PC-9 (cell line): ENCODE data around the gene IP6K1. TPM values are rescaled to one million over a fixed set of nuclear protein-coding genes. Genes with fewer than 3 reads are reported as not detected.

Experiments used
- BruUV-seq: library from RNA; stranded (reverse); fragments of 400-500 nt; replicated peaks from 2 replicates; lab custom pipeline; 2021; lab: Mats Ljungman, UMichigan
- CTCF ChIA-PET: fragments of 300-600 bp; sonication (Branson Sonifier 250); formaldehyde crosslinking; loops from one replicate; lab custom pipeline; 2022; ENCODE audit warnings: antibody characterized with exemption; lab: Charles Lee
- POLR2A ChIA-PET: fragments of 300-600 bp; sonication (Branson Sonifier 250); formaldehyde crosslinking; loops from one replicate; lab custom pipeline; 2022; ENCODE audit warnings: antibody characterized with exemption; ENCODE audit not compliant: unreplicated experiment; lab: Charles Lee
- DNase-seq, 2 experiments: peaks; one replicate each; pipeline versions ENCODE4 v3.0.0 to v3.0.0-alpha.2; 2015 to 2022; ENCODE audit warnings: mixed read lengths in 1 of 2
- H2AFZ ChIP-seq: fragments of 200-600 bp; sonication (generic); 2 replicates; pipeline ENCODE4 v1.8.1; 2017; ENCODE audit warnings: antibody characterized with exemption
- H3F3A ChIP-seq: fragments of 200-600 bp; sonication (generic); 2 replicates; pipeline ENCODE4 v1.8.1; 2017; ENCODE audit warnings: antibody characterized with exemption, mild to moderate bottlenecking, low read depth; ENCODE audit not compliant: insufficient read depth
- H3K27ac ChIP-seq: fragments of 200-600 bp; sonication (generic); 2 replicates; pipeline ENCODE4 v1.6.1; 2016; ENCODE audit warnings: mixed run types
- H3K27me3 ChIP-seq: fragments of 200-600 bp; sonication (generic); 2 replicates; pipeline ENCODE4 v1.6.1; 2016; ENCODE audit warnings: low read depth, mixed run types; ENCODE audit not compliant: insufficient read depth
- H3K36me3 ChIP-seq: fragments of 200-600 bp; sonication (generic); 2 replicates; pipeline ENCODE4 v1.6.1; 2016; ENCODE audit warnings: low read depth, mixed run types
- H3K4me1 ChIP-seq: fragments of 200-600 bp; sonication (generic); replicated peaks from 2 replicates; pipeline ENCODE4 v1.6.1; 2016; ENCODE audit warnings: mixed run types; ENCODE audit not compliant: insufficient read depth
- H3K4me2 ChIP-seq: fragments of 200-600 bp; sonication (generic); 2 replicates; pipeline ENCODE4 v1.6.1; 2017; ENCODE audit warnings: mixed run types
- H3K4me3 ChIP-seq: fragments of 200-600 bp; sonication (generic); 2 replicates; pipeline ENCODE4 v1.6.1; 2016; ENCODE audit warnings: mixed run types
- H3K79me2 ChIP-seq: fragments of 200-600 bp; sonication (generic); 2 replicates; pipeline ENCODE4 v1.6.1; 2017; ENCODE audit warnings: low read depth, mixed run types
- H3K9me2 ChIP-seq: fragments of 200-600 bp; sonication (generic); 2 replicates; pipeline ENCODE4 v1.8.1; 2017; ENCODE audit warnings: mild to moderate bottlenecking; ENCODE audit not compliant: insufficient read depth
- H3K9me3 ChIP-seq: fragments of 200-600 bp; sonication (generic); 2 replicates; pipeline ENCODE4 v1.8.1; 2016; ENCODE audit warnings: low read depth; ENCODE audit not compliant: insufficient read depth
- H4K20me1 ChIP-seq: fragments of 200-600 bp; sonication (generic); 2 replicates; pipeline ENCODE4 v1.8.1; 2017; ENCODE audit not compliant: insufficient read depth
- EZH2 ChIP-seq: fragments of 200-600 bp; sonication (generic); IDR thresholded peaks from 2 replicates; pipeline ENCODE4 v1.8.0; 2017; ENCODE audit warnings: antibody characterized with exemption, low read depth
- intact Hi-C: fragments of 100-400 bp; cut with micrococcal nuclease; formaldehyde crosslinking; loops from one replicate; pipeline ENCODE4 v1.10.0; 2022; ENCODE audit not compliant: unreplicated experiment
- total RNA-seq: library from RNA; stranded (reverse); gene quantifications from 2 replicates; pipeline ENCODE4 v1.2.3, GENCODE V29; 2021
- TF ChIP-seq, protein P1 (sequence below): fragments of 200-600 bp; sonication (generic); conservative IDR thresholded peaks from 2 replicates; pipeline ENCODE4 v1.6.1; 2017; ENCODE audit warnings: mixed run types, antibody characterized with exemption, mild to moderate bottlenecking, moderate library complexity

Gene IP6K1
- total RNA-seq, 1 experiment from 2014 or later, result 32.9 TPM

DNA sequence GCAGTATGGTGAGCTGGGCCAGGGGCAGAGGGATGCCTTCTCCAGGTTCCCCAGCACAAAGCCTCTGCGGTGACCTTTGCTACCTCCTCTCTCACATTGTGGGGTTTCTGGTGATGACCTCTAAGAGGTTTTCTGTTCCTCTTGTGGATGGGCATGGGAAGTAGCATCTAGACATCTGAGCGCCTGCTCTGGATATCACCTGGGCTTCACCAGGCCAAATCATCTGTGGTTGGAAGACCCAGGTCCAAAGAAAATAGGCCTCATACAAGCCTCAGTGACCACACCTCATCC lies 105.2 kb downstream of the IP6K1 start:
- Histone ChIP-seq H3K9me3 (no peaks in the 10 kb centered on the region), H3K79me2 (no peaks in the 10 kb centered on the region), H3K4me2 (no peak overlapping the region), H3K4me3 (no peak overlapping the region), H4K20me1 (no peaks in the 10 kb centered on the region), H3K36me3 (no peaks in the 10 kb centered on the region; the same call in 1 of the 2 replicates), H3K4me1 (no peaks in the 10 kb centered on the region), H3K27ac (no peak overlapping the region), H3F3A (no peaks in the 10 kb centered on the region), H3K9me2 (no peaks in the 10 kb centered on the region), H3K27me3 (no peaks in the 10 kb centered on the region), H2AFZ (no peak overlapping the region)
- DNase-seq, result no peak
- BruUV-seq, result no TSS peak
- no peak for TF ChIP-seq EZH2
- TF ChIP-seq, protein P1, sequence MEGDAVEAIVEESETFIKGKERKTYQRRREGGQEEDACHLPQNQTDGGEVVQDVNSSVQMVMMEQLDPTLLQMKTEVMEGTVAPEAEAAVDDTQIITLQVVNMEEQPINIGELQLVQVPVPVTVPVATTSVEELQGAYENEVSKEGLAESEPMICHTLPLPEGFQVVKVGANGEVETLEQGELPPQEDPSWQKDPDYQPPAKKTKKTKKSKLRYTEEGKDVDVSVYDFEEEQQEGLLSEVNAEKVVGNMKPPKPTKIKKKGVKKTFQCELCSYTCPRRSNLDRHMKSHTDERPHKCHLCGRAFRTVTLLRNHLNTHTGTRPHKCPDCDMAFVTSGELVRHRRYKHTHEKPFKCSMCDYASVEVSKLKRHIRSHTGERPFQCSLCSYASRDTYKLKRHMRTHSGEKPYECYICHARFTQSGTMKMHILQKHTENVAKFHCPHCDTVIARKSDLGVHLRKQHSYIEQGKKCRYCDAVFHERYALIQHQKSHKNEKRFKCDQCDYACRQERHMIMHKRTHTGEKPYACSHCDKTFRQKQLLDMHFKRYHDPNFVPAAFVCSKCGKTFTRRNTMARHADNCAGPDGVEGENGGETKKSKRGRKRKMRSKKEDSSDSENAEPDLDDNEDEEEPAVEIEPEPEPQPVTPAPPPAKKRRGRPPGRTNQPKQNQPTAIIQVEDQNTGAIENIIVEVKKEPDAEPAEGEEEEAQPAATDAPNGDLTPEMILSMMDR, result no peak
- ChIA-PET POLR2A (no interaction called here), CTCF (no interaction called here)
- intact Hi-C loops, result no loop called here

DNA sequence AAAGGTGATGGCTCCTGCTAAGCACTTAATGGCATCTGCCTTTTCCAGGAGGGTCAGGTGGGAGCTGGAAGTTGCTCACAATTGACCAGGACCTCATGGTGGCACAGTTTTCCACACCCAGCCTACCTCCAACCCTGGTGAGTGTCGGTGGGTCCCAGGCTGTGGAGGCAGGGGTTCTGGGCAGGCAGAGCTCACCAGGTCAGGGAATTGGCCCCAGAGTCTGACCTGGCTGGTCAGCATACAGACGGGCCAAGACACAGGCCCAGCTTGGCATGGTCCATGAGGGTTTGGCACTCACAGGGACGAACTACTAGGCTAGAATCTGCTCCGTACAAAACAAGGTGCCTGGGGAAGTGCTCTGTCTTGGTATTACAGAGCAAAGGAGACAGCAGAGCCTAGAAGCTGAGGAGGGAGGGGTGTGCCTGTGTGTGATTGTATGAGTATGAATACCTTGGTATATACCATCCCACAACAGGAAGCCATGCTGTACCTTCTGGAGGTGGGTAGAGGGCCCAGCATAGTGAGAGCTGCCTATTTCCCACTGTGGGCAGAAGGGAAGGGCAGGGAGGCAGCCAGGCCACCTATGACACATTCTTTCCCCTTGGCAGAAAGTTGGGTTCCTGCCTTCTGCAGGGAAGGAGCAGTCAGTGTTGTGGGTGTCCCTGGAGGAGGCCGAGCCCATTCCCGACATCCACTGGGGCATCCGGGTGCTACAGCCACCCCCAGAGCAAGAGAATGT lies 105.7 kb downstream of the IP6K1 start:
- Histone ChIP-seq H3K9me2 (no peaks in the 10 kb centered on the region), H3F3A (no peaks in the 10 kb centered on the region), H4K20me1 (no peaks in the 10 kb centered on the region), H3K27me3 (no peaks in the 10 kb centered on the region), H2AFZ (no peak overlapping the region), H3K36me3 (no peaks in the 10 kb centered on the region; the same call in 1 of the 2 replicates), H3K4me3 (no peak overlapping the region), H3K79me2 (peaks cover under 1% of the 10 kb centered on the region; the same call in 1 of the 2 replicates), H3K4me2 (no peak overlapping the region), H3K27ac (no peak overlapping the region), H3K4me1 (no peaks in the 10 kb centered on the region), H3K9me3 (no peaks in the 10 kb centered on the region)
- no TSS peak for BruUV-seq
- CTCF ChIA-PET, result no interaction called here
- POLR2A ChIA-PET, result no interaction called here
- TF ChIP-seq, protein P1, result no peak
- no peak for TF ChIP-seq EZH2
- intact Hi-C loops, result no loop called here
- no peak for DNase-seq

DNA sequence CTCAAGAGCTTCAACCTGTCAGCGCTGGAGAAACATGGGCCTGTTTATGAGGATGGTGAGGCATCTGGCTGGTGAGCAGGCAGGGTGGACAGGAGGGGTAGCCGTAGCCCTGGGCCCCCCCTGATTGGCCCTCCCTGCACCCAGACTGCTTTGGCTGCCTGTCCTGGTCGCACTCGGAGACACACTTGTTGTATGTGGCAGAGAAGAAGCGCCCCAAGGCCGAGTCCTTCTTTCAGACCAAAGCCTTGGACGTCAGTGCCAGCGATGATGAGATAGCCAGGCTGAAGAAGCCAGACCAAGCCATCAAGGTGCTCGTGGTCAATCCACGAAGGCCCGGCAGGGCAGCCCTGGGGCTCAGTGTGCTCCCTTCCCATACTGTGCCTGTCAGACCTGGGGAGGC lies 110.4 kb downstream of the IP6K1 start:
- H3K4me3 ChIP-seq, result no peak overlapping the region
- POLR2A ChIA-PET, result no interaction called here

More for the DNA sequence above, 110.4 kb downstream of the IP6K1 start:
- Histone ChIP-seq H3K36me3 (no peaks in the 10 kb centered on the region; the same call in 1 of the 2 replicates), H3K79me2 (peaks cover 21% of the 10 kb centered on the region; the same call in 1 of the 2 replicates), H3K27me3 (no peaks in the 10 kb centered on the region), H4K20me1 (peaks cover 6% of the 10 kb centered on the region; the same call in 1 of the 2 replicates), H2AFZ (no peak overlapping the region), H3F3A (peaks cover 8% of the 10 kb centered on the region; the same call in 1 of the 2 replicates), H3K4me1 (peaks cover 14% of the 10 kb centered on the region), H3K9me2 (no peaks in the 10 kb centered on the region), H3K4me2 (no peak overlapping the region), H3K27ac (no peak overlapping the region), H3K9me3 (no peaks in the 10 kb centered on the region)
- TF ChIP-seq EZH2, result no peak
- TF ChIP-seq, protein P1, result no peak
- TSS peak; percentile 15 for BruUV-seq
- intact Hi-C loops, result no loop called here
- DNase-seq, result no peak
- CTCF ChIA-PET, result interaction anchor here (0.6 kb wide), 1 partner anchor 505 kb away, joined by 3 read pairs; no protein-coding TSS in a partner anchor
